HUDEP-2 (cell line): ENCODE measurements around the gene PRODH2.

Experiments
- DNase-seq, 76 experiments: peaks; one replicate each; lab custom pipeline; 2025; ENCODE audit not compliant: unreplicated experiment in 76 of 76; lab: John Stamatoyannopoulos, UW

The PRODH2 gene

GRCh38 chr19:35812220-35813042 lies at the start of gene PRODH2:
Gene PRODH2 (minus strand): TSS chr19:35812845. CDS start chr19:35812805, 40 bp downstream.
- no peak for DNase-seq

DNA sequence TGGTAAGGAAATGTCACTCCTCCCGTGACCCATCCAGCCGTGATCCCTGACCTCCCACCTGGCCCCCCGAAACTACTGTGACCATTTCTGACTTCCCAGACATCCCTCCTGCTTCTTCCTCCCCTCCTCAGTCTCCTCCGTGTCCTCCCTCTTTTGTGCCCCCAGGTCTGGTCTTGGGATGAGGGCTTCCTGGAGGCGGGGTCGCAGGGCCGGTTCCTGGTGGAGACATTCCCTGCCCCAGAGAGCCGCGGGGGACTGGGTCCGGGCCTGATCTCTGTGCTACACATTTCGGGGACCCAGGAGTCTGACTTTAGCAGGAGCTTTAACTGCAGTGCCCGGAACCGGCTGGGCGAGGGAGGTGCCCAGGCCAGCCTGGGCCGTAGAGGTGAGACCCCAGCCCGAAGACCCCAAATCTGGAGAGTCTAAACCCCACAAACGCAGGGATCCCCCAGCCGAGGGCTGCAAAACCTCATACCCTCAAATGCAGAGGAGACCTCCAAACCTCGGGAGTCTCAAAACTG lies 49.1 kb upstream of the PRODH2 start:
- no peak for DNase-seq

DNA sequence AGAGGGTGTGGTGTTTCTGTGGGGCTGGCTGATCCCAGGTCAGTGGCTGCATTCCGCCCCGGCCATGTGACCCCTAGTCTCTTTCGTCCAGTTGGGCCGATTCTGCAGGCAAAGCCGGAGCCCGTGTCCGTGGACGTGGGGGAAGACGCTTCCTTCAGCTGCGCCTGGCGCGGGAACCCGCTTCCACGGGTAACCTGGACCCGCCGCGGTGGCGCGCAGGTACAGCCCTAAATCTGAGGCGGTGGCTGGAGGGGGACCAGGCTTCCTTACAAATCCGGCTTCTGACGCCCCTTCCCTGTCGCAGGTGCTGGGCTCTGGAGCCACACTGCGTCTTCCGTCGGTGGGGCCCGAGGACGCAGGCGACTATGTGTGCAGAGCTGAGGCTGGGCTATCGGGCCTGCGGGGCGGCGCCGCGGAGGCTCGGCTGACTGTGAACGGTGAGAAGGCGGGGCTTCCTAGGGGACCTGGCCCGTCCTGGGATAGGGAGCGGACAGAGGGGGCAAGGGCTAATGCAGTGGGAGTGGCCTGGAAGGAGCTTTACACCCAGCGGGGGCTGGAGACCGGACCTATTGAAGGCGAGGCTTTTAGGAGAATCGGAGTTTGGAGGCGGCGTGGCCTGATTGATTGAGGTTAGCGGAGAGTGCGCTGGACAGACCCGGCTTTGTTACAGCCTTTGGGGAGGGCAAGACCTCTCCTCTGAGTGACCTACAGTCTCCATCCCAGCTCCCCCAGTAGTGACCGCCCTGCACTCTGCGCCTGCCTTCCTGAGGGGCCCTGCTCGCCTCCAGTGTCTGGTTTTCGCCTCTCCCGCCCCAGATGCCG lies 48.4 kb upstream of the PRODH2 start:
- DNase-seq, result peak in 1 of 76 experiments; percentile 7

DNA sequence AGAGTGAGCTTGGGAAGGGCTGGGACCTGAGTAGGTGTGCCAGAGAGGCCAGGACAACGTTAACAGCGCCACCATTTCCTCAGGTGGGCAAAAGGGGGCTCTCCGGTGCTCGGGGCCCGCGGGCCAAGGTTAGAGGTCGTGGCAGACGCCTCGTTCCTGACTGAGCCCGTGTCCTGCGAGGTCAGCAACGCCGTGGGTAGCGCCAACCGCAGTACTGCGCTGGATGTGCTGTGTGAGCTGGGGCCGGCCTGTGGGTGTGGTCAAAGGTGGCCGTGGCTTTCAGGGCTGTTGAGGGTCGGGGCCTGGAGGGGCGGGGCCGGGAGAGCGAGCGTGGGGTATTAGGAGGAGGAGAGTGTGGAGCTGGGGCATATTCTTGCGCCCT lies 47.8 kb upstream of the PRODH2 start:
- DNase-seq, result no peak

DNA sequence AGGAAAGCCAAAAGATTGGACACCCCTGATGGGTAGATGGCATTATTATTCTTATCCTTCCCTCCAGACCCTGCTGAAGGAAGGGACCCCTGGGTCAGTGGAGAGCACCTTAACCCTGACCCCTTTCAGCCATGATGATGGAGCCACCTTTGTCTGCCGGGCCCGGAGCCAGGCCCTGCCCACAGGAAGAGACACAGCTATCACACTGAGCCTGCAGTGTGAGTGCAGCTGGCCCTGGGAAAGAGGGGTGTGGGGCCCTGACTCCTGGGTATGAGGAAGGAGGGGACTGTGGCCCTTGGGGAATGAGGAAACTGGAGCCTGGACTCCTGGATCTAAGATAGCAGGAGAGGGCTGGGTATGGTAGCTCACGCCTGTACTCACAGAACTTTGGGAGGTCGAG lies 46.8 kb upstream of the PRODH2 start:
- DNase-seq, result no peak

DNA sequence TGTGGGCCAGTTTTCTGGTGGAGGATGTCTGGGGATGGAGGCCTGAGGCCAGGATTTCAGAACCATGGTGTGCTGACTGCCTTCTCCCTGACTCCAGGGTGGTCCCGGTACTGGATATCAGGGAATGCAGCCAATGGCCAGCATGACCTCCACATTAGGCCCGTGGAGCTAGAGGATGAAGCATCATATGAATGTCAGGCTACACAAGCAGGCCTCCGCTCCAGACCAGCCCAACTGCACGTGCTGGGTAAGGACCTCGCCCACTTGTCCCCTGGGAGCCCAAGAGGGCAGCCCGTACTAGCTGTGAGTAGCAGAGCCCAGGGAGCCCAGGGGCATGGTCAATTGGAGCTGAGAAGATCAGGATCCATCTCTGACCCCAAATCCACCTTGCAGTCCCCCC lies 45.7 kb upstream of the PRODH2 start:
- DNase-seq, result no peak

- DNase-seq, result no peak
These were observed 44.0 kb upstream of the PRODH2 start, which contains the start of gene KIRREL2 for GRCh38 chr19:35856546-35857149. Gene KIRREL2 (plus strand): TSS chr19:35856911. CDS start chr19:35857120, 209 bp downstream.

GRCh38 chr19:35853038-35853756 lies 40.6 kb upstream of the PRODH2 start:
- DNase-seq, result no peak

DNA sequence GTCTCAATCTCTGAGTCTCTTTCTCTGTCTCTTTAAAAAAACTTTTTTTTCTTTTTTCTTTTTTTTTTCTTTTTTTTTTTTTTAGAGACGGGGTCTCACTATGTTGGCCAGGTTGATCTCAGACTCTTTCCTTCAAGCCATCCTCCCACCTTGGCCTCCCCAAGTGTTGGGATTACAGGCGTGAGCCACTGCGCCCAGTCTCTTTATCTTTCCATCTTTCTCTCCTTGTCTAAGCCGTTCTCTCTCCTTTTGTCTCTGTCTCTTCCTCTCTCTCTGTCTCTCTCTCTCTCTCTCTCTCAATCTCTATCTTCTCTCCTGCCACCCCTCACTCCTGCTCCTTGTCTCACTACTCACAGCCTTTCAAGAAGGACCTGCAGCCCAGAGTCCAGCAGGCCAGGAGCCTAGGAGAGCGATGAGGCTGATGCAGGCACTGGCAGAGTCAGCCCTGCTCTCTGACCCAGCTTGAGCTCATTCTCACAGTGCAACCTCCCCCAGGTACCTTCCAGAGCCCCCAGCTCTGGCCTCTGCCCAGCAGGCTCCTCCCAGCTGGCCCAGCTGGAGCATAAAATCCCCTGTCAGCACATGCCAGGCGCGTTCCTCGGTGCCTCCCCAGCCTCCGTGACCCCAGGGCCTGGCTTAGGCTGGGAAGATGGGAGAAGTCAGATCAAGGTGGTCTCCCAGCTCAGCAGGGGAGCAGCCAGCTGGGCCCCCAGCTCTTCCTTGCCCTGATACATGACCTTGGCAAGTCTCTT lies 39.6 kb upstream of the PRODH2 start, which contains the start of gene NPHS1:
NPHS1 (minus strand) TSS at position 476 of the 752 bp plus-strand sequence. CDS start 667 bp downstream, outside the sequence.
- DNase-seq, result no peak

DNA sequence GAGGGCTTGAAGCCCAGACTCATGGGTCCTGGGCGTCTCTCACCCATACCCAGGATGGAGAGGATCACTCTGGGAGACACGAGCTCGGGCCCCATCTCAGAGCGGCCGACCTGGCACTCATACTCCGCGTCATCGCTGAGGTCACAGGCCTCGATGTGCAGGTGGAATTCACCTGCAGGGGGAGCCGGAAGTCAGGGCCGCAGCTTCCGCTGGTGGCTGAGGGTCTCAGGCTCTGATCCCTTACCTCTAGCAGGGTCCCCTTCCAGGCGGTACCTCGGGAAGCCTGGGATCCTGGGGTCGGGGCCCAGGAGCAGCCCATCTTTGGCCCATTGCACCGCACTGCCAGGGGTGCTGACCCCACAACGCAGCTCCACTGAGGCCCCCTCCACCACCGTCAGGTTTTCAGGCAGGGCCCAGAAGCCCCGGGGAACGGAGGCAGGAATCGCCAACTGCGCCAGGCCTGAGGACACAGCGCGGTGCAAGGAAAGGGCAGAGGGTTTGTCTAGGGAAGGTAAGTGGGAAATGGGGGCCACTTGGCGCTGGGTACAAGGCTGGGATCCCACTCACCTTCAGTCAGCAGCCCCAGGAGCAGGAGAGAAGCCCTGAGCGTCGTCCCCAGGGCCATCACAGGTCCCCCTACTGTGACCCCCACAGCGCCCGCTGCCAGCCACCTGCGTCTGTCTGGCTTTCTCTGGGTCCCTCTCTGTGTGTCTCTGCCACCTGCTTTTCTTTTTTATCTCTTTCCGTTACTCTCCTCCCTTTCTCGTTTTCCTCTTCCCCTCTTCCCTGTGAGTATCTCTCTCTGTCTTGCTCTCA lies 38.8 kb upstream of the PRODH2 start:
- DNase-seq, result no peak

DNA sequence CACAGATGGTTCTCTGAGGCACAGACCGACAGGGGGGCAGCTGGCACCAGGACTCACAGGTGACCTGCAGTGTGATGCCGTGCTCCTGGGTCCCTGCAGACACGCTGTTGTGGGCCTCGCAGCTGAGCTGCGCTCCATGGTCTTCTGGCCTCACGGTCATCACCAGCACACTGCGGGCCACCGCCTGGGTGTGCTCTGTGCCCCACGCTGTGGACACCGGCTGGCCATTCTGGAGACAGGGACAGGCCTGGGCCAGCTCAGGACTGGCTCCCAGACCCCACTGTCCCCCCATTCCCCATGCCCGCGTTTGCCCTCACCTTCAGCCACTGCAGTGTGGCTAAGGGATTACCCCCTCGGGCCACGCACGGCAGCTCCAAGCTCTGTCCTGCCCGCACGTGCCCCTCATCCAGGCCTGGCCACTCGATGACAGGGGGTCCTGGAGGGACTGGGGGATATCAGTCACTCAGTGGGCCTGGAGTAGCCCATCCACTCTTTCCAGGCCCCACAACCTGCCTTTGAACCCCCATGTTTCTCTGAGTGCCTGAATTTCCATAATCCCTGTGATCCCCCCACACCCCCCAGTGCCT lies 36.4 kb upstream of the PRODH2 start:
- DNase-seq, result no peak

GRCh38 chr19:35848486-35848885 lies 35.8 kb upstream of the PRODH2 start:
- DNase-seq, result no peak

GRCh38 chr19:35847911-35848310 lies 35.3 kb upstream of the PRODH2 start:
- no peak for DNase-seq

- peak in 2 of 76 experiments; percentile 10 to 13 for DNase-seq
These were observed 33.5 kb upstream of the PRODH2 start for GRCh38 chr19:35846038-35846668.

- DNase-seq, result peak in 35 of 76 experiments; percentile 5 to 51 (median 24)
These were observed 32.8 kb upstream of the PRODH2 start for GRCh38 chr19:35845215-35846037.

- DNase-seq, result no peak
These were observed 32.0 kb upstream of the PRODH2 start for GRCh38 chr19:35844482-35845214.
